Measurements from ENCODE around the gene SUCLA2. TPM values are rescaled to one million over a fixed set of nuclear protein-coding genes. Genes with fewer than 3 reads are reported as not detected.

Gene SUCLA2
- total RNA-seq, 2 experiments from 2014 or later: 44.0 to 44.4 TPM

DNA sequence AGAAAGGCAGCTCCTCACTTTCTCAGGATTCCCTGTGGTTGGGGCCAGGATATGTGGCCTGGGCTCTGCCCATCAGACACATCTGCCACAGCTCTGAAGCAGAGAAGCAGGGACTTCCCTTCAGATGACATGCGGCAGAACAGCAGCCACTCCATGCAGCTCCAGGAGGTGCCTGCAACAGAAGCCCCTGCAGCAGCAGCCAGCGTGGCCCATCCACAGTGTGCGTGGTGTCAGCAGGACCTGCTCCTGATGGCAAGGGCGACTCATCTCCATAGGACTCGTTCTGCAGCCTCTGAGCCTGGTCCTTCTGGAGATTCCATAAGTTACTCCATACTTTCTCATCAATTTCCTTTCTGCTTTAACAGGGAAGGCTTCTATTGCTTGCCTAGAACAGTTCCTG is 105.0 kb downstream of the SUCLA2 start:
- H3K36me3 Mint-ChIP-seq (ENCODE audit: low read depth): peaks cover 8% of the 10 kb centered on the region
- no peak for DNase-seq
- H3K27me3 Mint-ChIP-seq (ENCODE audit: low read depth): no peaks in the 10 kb centered on the region
- intact Hi-C loops (cut with micrococcal nuclease): no loop called here
- CTCF ChIA-PET: no interaction called here
- H3K9me3 Mint-ChIP-seq: peaks cover 3% of the 10 kb centered on the region
- H3K4me1 Mint-ChIP-seq (ENCODE audit: low read depth): peaks cover 2% of the 10 kb centered on the region
- H3K27ac Mint-ChIP-seq: no peak overlapping the region
- no peak overlapping the region for H3K4me3 Mint-ChIP-seq

DNA sequence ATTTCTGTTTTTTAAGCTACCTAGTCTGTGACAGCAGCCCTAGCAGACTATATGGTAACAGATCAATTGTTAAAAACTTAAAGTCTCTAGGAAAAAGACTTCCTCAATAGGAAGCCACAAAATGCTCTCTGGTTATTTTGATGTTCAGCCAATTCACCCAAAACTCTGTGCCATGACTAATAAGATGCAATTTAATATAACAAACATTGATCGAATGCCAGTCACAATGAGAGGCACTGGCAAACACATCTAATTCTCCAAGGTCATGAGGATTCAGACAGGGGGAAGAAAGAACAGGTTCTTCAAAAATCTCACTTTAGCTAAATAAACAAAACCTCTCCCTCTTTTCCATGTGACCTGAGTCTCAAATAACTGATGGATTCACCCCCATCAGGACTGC is 107.5 kb downstream of the SUCLA2 start:
- H3K4me3 Mint-ChIP-seq: no peak overlapping the region
- no peak for DNase-seq
- CTCF ChIA-PET: no interaction called here
- no peaks in the 10 kb centered on the region for H3K9me3 Mint-ChIP-seq
- no peak overlapping the region for H3K27ac Mint-ChIP-seq
- intact Hi-C loops (cut with micrococcal nuclease): no loop called here
- no peaks in the 10 kb centered on the region for H3K27me3 Mint-ChIP-seq (ENCODE audit: low read depth)
- peaks cover 10% of the 10 kb centered on the region for H3K4me1 Mint-ChIP-seq (ENCODE audit: low read depth)
- no peaks in the 10 kb centered on the region for H3K36me3 Mint-ChIP-seq (ENCODE audit: low read depth)

Other genes with a start within 250 kb of the SUCLA2 start
- 10 to 100 TPM; 28.3 to 29.2 TPM for gene NUDT15, start 36.5 kb upstream of the SUCLA2 start, total RNA-seq
- 10 to 100 TPM; 45.8 to 50.1 TPM for gene MED4, start 93.8 kb upstream of the SUCLA2 start, total RNA-seq
- 100 to 1,000 TPM; 110 to 112 TPM for gene ITM2B, start 231.9 kb upstream of the SUCLA2 start, total RNA-seq

Measured in activated naive CD4-positive, alpha-beta T cell treated with anti-CD3 and anti-CD28 coated beads for 36 hours (primary cell).